ENCODE measurements around the gene KLHL18. TPM values are rescaled to one million over a fixed set of nuclear protein-coding genes. Genes with fewer than 3 reads are reported as not detected.

The KLHL18 gene
- polyA plus RNA-seq, 3 donors: 43.4 to 63.3 (median 45.3) TPM

- peak overlapping the region in 3 of 7 donors; percentile 13 to 36 (median 34) for H3K27ac Mint-ChIP-seq
- Histone ChIP-seq H3K27ac (ENCODE audit: low read depth in 1 of 2, low read length in 2 of 2) (no peak overlapping the region), H3K4me3 (replicated peaks in 1 of 3; ENCODE audit: low read depth in 2 of 3, low read length in 3 of 3) (no peak overlapping the region), H3K36me3 (replicated peaks in 1 of 2; ENCODE audit: control insufficient read depth in 1 of 2, insufficient read depth in 2 of 2, low read length in 2 of 2) (peaks cover 96 to 98% of the 10 kb centered on the region in 2 donors), H2AFZ (ENCODE audit: insufficient read depth, low read depth, low read length, poor library complexity, severe bottlenecking) (no peak overlapping the region), H3K4me2 (replicated peaks; ENCODE audit: extremely low read depth, low read length, poor library complexity, severe bottlenecking) (no peak overlapping the region), H3K9ac (ENCODE audit: insufficient read depth, low read length, poor library complexity, severe bottlenecking) (no peak overlapping the region), H3K27me3 (ENCODE audit: control insufficient read depth in 2 of 2, insufficient read depth in 2 of 2, low read length in 2 of 2) (no peaks in the 10 kb centered on the region), H3K9me3 (replicated peaks in 1 of 2; ENCODE audit: control insufficient read depth in 1 of 2, insufficient read depth in 1 of 2, low read length in 2 of 2) (no peaks in the 10 kb centered on the region), H3K4me1 (ENCODE audit: control insufficient read depth in 1 of 2, insufficient read depth in 2 of 2, low read length in 2 of 2) (no peaks in the 10 kb centered on the region), H3K79me2 (ENCODE audit: insufficient read depth, low read length) (no peaks in the 10 kb centered on the region), H4K20me1 (ENCODE audit: insufficient read depth, low read length) (peaks cover 67% of the 10 kb centered on the region)
- intact Hi-C loops (cut with micrococcal nuclease): no loop called here
- TF ChIP-seq CTCF (IDR thresholded peaks at IDR 0.05): no peak
- H3K4me1 Mint-ChIP-seq: no peaks in the 10 kb centered on the region
- peaks cover 91 to 100% of the 10 kb centered on the region in 2 donors for H3K36me3 Mint-ChIP-seq
- DNase-seq: no peak
- no peak overlapping the region for H3K4me3 Mint-ChIP-seq
- no peaks in the 10 kb centered on the region for H3K9me3 Mint-ChIP-seq
- 86% methylated on average over 3 of the region's 3 CpGs for WGBS (ENCODE audit: insufficient coverage)
- H3K27me3 Mint-ChIP-seq (ENCODE audit: low read depth in 3 of 3): no peaks in the 10 kb centered on the region
Observed at GRCh38 chr3:47333907-47334306, 51.2 kb downstream of the KLHL18 start.

- H3K27ac Mint-ChIP-seq: no peak overlapping the region
- H2AFZ ChIP-seq (ENCODE audit: insufficient read depth, low read depth, low read length, poor library complexity, severe bottlenecking): no peak overlapping the region
- H3K4me3 Mint-ChIP-seq: no peak overlapping the region
- H3K27me3 ChIP-seq (ENCODE audit: control insufficient read depth in 2 of 2, insufficient read depth in 2 of 2, low read length in 2 of 2): no peaks in the 10 kb centered on the region
- H3K27me3 Mint-ChIP-seq (ENCODE audit: low read depth in 3 of 3): peaks cover 0 to 2% (median 1%) of the 10 kb centered on the region in 3 donors
- intact Hi-C loops (cut with micrococcal nuclease): no loop called here
- no peak overlapping the region for H3K9ac ChIP-seq (ENCODE audit: insufficient read depth, low read length, poor library complexity, severe bottlenecking)
- no peaks in the 10 kb centered on the region for H3K9me3 ChIP-seq (replicated peaks in 1 of 2; ENCODE audit: control insufficient read depth in 1 of 2, insufficient read depth in 1 of 2, low read length in 2 of 2)
- H3K4me1 ChIP-seq (ENCODE audit: control insufficient read depth in 1 of 2, insufficient read depth in 2 of 2, low read length in 2 of 2): no peaks in the 10 kb centered on the region
- peaks cover 93 to 98% of the 10 kb centered on the region in 2 donors for H3K36me3 Mint-ChIP-seq
- H3K9me3 Mint-ChIP-seq: no peaks in the 10 kb centered on the region
- TF ChIP-seq CTCF (IDR thresholded peaks at IDR 0.05): no peak
- peaks cover 100% of the 10 kb centered on the region in 2 donors for H3K36me3 ChIP-seq (replicated peaks in 1 of 2; ENCODE audit: control insufficient read depth in 1 of 2, insufficient read depth in 2 of 2, low read length in 2 of 2)
- peaks cover 69% of the 10 kb centered on the region for H4K20me1 ChIP-seq (ENCODE audit: insufficient read depth, low read length)
- no peak for DNase-seq
- H3K27ac ChIP-seq (ENCODE audit: low read depth in 1 of 2, low read length in 2 of 2): no peak overlapping the region
- no peak overlapping the region for H3K4me2 ChIP-seq (replicated peaks; ENCODE audit: extremely low read depth, low read length, poor library complexity, severe bottlenecking)
- H3K79me2 ChIP-seq (ENCODE audit: insufficient read depth, low read length): no peaks in the 10 kb centered on the region
- no peaks in the 10 kb centered on the region for H3K4me1 Mint-ChIP-seq
- no peak overlapping the region for H3K4me3 ChIP-seq (replicated peaks in 1 of 3; ENCODE audit: low read depth in 2 of 3, low read length in 3 of 3)
- WGBS (ENCODE audit: insufficient coverage): no CpG with 5 or more reads among the region's 5 CpGs
Observed at GRCh38 chr3:47337656-47338055, 54.9 kb downstream of the KLHL18 start.
